PC-3 (cell line): ENCODE results near the gene ACP7. TPM values are rescaled to one million over a fixed set of nuclear protein-coding genes. Genes with fewer than 3 reads are reported as not detected.
A peak's percentile ranks its signal among the peaks of the same experiment; 100 is the strongest.

Experiments used
- ATAC-seq: fragments of 200-7000 bp; cut with Tn5 transposase; 2 replicates; pipeline ENCODE4 v1.9.1; 2020; ENCODE audit warnings: mild to moderate bottlenecking, moderate library complexity
- BruUV-seq: library from RNA; stranded (reverse); fragments of 400-500 nt; replicated peaks from 2 replicates; lab custom pipeline; 2021; lab: Mats Ljungman, UMichigan
- CTCF ChIA-PET: fragments of 300-600 bp; sonication (Branson Sonifier 250); formaldehyde crosslinking; loops from one replicate; lab custom pipeline; 2022; ENCODE audit warnings: antibody characterized with exemption; lab: Charles Lee
- POLR2A ChIA-PET: fragments of 300-600 bp; sonication (Branson Sonifier 250); formaldehyde crosslinking; loops from one replicate; lab custom pipeline; 2022; ENCODE audit warnings: antibody characterized with exemption; ENCODE audit not compliant: unreplicated experiment; lab: Charles Lee
- DNase-seq: peaks from one replicate; pipeline ENCODE4 v3.0.0-alpha.2; 2015
- H2AFZ ChIP-seq: fragments of 300-600 bp; sonication (generic); 2 replicates; pipeline ENCODE4 v1.6.0; 2016; ENCODE audit warnings: antibody characterized with exemption, low read length
- H3F3A ChIP-seq: fragments of 300-600 bp; sonication (generic); one replicate; pipeline ENCODE4 v1.6.0; 2017; ENCODE audit warnings: antibody characterized with exemption, low read length, control low read depth, mild to moderate bottlenecking; ENCODE audit not compliant: unreplicated experiment
- H3K27ac ChIP-seq: fragments of 300-600 bp; sonication (generic); 2 replicates; pipeline ENCODE4 v1.5.1; 2016; ENCODE audit warnings: mild to moderate bottlenecking, low read length
- H3K27me3 ChIP-seq: fragments of 300-600 bp; sonication (generic); 2 replicates; pipeline ENCODE4 v1.6.1; 2016; ENCODE audit warnings: low read length, mixed read lengths
- H3K36me3 ChIP-seq: fragments of 300-600 bp; sonication (generic); 2 replicates; pipeline ENCODE4 v1.6.1; 2016; ENCODE audit warnings: low read depth, mixed run types, low read length, mixed read lengths
- H3K4me1 ChIP-seq: fragments of 300-600 bp; sonication (generic); 2 replicates; pipeline ENCODE4 v1.5.1; 2016; ENCODE audit warnings: low read length; ENCODE audit not compliant: insufficient read depth
- H3K4me2 ChIP-seq: fragments of 300-600 bp; sonication (generic); 2 replicates; pipeline ENCODE4 v1.6.0; 2016; ENCODE audit warnings: low read length
- H3K4me3 ChIP-seq: fragments of 300-600 bp; sonication (generic); 2 replicates; pipeline ENCODE4 v1.5.1; 2016; ENCODE audit warnings: mild to moderate bottlenecking, low read length, mixed read lengths
- H3K79me2 ChIP-seq: fragments of 300-600 bp; sonication (generic); 2 replicates; pipeline ENCODE4 v1.6.1; 2017; ENCODE audit warnings: low read length, mixed read lengths
- H3K9ac ChIP-seq: fragments of 300-600 bp; sonication (generic); 2 replicates; pipeline ENCODE4 v1.6.0; 2016; ENCODE audit warnings: mild to moderate bottlenecking, low read length
- H3K9me2 ChIP-seq: fragments of 300-600 bp; sonication (generic); replicated peaks from 2 replicates; pipeline ENCODE4 v1.6.1; 2016; ENCODE audit warnings: mixed run types, low read length, mixed read lengths
- H3K9me3 ChIP-seq: fragments of 300-600 bp; sonication (generic); 2 replicates; pipeline ENCODE4 v1.6.1; 2016; ENCODE audit warnings: low read length, mixed read lengths
- H4K20me1 ChIP-seq: fragments of 300-600 bp; sonication (generic); 2 replicates; pipeline ENCODE4 v1.6.1; 2016; ENCODE audit warnings: low read length, mixed read lengths
- EZH2 ChIP-seq: fragments of 300-600 bp; sonication (generic); IDR thresholded peaks from one replicate; pipeline ENCODE4 v1.6.1; 2017; ENCODE audit warnings: antibody characterized with exemption, mild to moderate bottlenecking, low read length; ENCODE audit not compliant: unreplicated experiment
- EZH2phosphoT487 ChIP-seq: fragments of 300-600 bp; sonication (generic); IDR thresholded peaks from 2 replicates; pipeline ENCODE4 v1.6.1; 2018; ENCODE audit warnings: mild to moderate bottlenecking, antibody characterized with exemption, low read length, borderline replicate concordance
- intact Hi-C: fragments of 100-400 bp; cut with micrococcal nuclease; formaldehyde crosslinking; loops from 2 replicates; pipeline ENCODE4 v1.9.0; 2023
- total RNA-seq: library from RNA; depleted of rRNA; stranded (reverse); fragments of >200 nt; gene quantifications from 2 replicates; pipeline ENCODE4 v1.2.3, GENCODE V29; 2014
- TF ChIP-seq, protein P1 (sequence below): fragments of 300-600 bp; sonication (generic); conservative IDR thresholded peaks from 2 replicates; pipeline ENCODE4 v1.5.1; 2017; ENCODE audit warnings: antibody characterized with exemption, low read depth, mild to moderate bottlenecking, low read length

The ACP7 gene
- total RNA-seq, 1 experiment from 2014 or later = 5.0 TPM

DNA sequence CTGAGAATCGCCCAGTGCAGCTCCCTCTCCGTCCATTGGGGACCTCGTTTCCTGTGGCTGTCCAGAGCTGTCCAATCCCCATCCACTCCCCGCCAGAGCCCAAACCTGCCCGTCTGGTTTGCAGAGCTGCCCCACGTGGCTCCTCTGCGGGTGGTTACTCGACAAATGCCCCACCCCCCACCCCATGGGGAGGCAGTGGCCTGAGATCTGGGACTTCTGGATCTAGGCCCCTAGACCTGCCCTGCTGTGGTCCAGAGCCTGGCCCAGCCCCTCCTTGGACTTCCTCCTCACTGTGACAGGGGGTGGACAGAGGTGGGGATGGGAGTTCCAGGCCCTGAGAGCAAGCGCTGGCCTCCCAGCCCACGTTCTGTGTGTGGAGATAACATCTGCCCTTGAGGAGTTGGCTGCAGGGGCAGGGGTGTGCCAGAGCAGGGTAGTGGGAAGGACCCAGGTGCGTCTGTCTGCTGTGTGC is 70.5 kb downstream of the ACP7 start:
- Histone ChIP-seq H3K9ac (peak overlapping the region; percentile 40; the same call in 1 of the 2 replicates), H3K4me2 (peak overlapping the region; percentile 59), H3F3A (no peaks in the 10 kb centered on the region), H3K4me1 (peaks cover 32% of the 10 kb centered on the region), H3K4me3 (no peak overlapping the region), H3K27me3 (no peaks in the 10 kb centered on the region), H4K20me1 (no peaks in the 10 kb centered on the region), H3K9me3 (no peaks in the 10 kb centered on the region), H3K36me3 (no peaks in the 10 kb centered on the region), H3K27ac (peak overlapping the region; percentile 81), H3K79me2 (peaks cover 66% of the 10 kb centered on the region), H3K9me2 (no peaks in the 10 kb centered on the region), H2AFZ (no peak overlapping the region)
- POLR2A ChIA-PET = no interaction called here
- peak; percentile 56 for ATAC-seq
- intact Hi-C loops = no loop called here
- BruUV-seq = no TSS peak
- TF ChIP-seq, protein P1, sequence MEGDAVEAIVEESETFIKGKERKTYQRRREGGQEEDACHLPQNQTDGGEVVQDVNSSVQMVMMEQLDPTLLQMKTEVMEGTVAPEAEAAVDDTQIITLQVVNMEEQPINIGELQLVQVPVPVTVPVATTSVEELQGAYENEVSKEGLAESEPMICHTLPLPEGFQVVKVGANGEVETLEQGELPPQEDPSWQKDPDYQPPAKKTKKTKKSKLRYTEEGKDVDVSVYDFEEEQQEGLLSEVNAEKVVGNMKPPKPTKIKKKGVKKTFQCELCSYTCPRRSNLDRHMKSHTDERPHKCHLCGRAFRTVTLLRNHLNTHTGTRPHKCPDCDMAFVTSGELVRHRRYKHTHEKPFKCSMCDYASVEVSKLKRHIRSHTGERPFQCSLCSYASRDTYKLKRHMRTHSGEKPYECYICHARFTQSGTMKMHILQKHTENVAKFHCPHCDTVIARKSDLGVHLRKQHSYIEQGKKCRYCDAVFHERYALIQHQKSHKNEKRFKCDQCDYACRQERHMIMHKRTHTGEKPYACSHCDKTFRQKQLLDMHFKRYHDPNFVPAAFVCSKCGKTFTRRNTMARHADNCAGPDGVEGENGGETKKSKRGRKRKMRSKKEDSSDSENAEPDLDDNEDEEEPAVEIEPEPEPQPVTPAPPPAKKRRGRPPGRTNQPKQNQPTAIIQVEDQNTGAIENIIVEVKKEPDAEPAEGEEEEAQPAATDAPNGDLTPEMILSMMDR = 0 out of 2 replicates have a peak, but pooled peaks have one; percentile 9
- no peak for TF ChIP-seq EZH2phosphoT487
- CTCF ChIA-PET = no interaction called here
- peak; percentile 75 for DNase-seq

DNA sequence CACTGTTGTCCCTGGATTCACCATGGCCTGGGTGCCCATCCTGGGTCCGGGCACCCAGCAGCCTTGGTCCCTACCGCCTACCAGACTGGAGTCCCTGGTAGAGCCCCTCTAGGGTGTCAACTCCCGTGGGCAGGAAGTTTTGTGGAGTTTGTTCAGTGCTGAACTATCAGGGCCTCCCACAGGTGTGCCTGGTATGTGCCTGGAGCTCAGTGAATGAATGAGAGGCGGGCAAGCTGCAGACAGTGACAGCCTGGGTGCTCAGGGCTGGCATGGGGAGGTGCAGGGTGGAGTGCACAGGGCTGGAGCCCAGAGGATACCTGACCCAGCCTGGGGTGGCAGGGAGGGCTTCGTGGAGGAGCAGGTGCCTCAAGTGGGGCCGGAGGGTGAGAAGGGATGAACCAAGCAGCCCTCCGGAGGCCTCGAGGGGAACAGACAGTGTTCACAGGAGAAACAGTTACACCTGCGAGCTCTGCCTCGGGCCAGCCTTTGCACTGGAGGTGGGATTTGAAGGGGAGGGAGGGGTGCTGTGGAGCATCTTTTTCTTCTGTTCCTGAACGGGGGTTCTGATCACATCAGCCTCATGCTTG is 71.0 kb downstream of the ACP7 start:
- CTCF ChIA-PET = no interaction called here
- Histone ChIP-seq H3K4me3 (no peak overlapping the region), H4K20me1 (no peaks in the 10 kb centered on the region), H3F3A (no peaks in the 10 kb centered on the region), H3K4me1 (peaks cover 36% of the 10 kb centered on the region), H3K79me2 (peaks cover 66% of the 10 kb centered on the region), H3K9me3 (no peaks in the 10 kb centered on the region), H3K9me2 (no peaks in the 10 kb centered on the region), H3K36me3 (no peaks in the 10 kb centered on the region), H3K9ac (peak overlapping the region; percentile 40; the same call in 1 of the 2 replicates), H3K4me2 (peak overlapping the region; percentile 59), H3K27me3 (no peaks in the 10 kb centered on the region), H2AFZ (no peak overlapping the region), H3K27ac (peak overlapping the region; percentile 81)
- intact Hi-C loops = no loop called here
- DNase-seq (no peak), ATAC-seq (no peak)
- POLR2A ChIA-PET = no interaction called here
- BruUV-seq = no TSS peak
- TF ChIP-seq EZH2 = no peak
- TF ChIP-seq, protein P1 = no peak
- TF ChIP-seq EZH2phosphoT487 = no peak

GRCh38 chr19:39155741-39156140 is 71.6 kb downstream of the ACP7 start:
- DNase-seq (no peak), ATAC-seq (no peak)
- H3K4me1 ChIP-seq = peaks cover 42% of the 10 kb centered on the region
- H3K27me3 ChIP-seq = no peaks in the 10 kb centered on the region
- H3K4me3 ChIP-seq = no peak overlapping the region
- BruUV-seq = no TSS peak
- TF ChIP-seq, protein P1 = no peak
- no peak for TF ChIP-seq EZH2
- no peak for TF ChIP-seq EZH2phosphoT487
- H3K36me3 ChIP-seq = no peaks in the 10 kb centered on the region
- no peaks in the 10 kb centered on the region for H3K9me3 ChIP-seq
- H3K9ac ChIP-seq = no peak overlapping the region
- no peak overlapping the region for H3K27ac ChIP-seq
- CTCF ChIA-PET = interaction anchor here (0.5 kb wide), 1 partner anchor 31 kb away, joined by 4 read pairs; no protein-coding TSS in a partner anchor
- H3K9me2 ChIP-seq = no peaks in the 10 kb centered on the region
- H3K79me2 ChIP-seq = peaks cover 67% of the 10 kb centered on the region
- no peaks in the 10 kb centered on the region for H3F3A ChIP-seq
- POLR2A ChIA-PET = no interaction called here
- no peak overlapping the region for H3K4me2 ChIP-seq
- intact Hi-C loops = no loop called here
- no peak overlapping the region for H2AFZ ChIP-seq
- H4K20me1 ChIP-seq = no peaks in the 10 kb centered on the region
